ENCODE data around the gene BCAN. TPM values are rescaled to one million over a fixed set of nuclear protein-coding genes. Genes with fewer than 3 reads are reported as not detected.

Gene BCAN
- total and polyA plus RNA-seq, 2 of the 4 experiments (the other 2 are of a cell fraction) = 0.07 TPM; not detected in 1

DNA sequence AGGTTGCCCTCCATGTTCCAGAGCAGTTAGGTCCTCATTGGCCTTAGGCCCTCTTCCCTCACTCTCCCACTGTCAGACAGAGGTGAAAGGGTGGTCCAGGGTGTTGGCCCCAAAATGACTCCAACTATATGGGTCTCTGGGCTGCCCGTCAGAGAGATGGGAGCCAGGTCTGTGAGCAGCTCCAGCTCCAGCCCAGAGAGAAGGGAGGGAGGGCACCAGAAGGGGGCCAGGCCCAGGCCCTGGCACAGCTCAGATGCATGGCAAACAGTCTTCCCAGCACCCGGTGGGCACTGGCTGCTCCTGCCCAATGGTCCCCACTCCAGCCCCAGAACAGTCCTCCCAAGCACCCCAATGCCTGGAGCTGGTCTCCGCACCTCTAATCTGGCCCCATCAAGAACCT is 2.2 kb downstream of the BCAN start:
- H4K8ac ChIP-seq (ENCODE audit: low read depth in 2 of 2, low read length in 2 of 2) = no peak overlapping the region
- dilution Hi-C loops (cut with HindIII; ENCODE audit: low sequenced_read_pairs, unreplicated experiment) = no loop called here
- no peak overlapping the region for H2AK5ac ChIP-seq (ENCODE audit: low read depth, low read length)
- H4K91ac ChIP-seq (ENCODE audit: insufficient read depth, low read depth, low read length) = no peak overlapping the region
- WGBS, 2 experiments (ENCODE audit: extremely low coverage in 2 of 2, insufficient read length in 1 of 2) = 100% methylated on average over 1 of the region's 3 CpGs; no CpG with 5 or more reads in 1 of the 2 experiments
- H2AK9ac ChIP-seq (replicated peaks; ENCODE audit: low read depth, low read length, poor library complexity) = peak overlapping the region; percentile 28
- DNase-seq = no peak
- H3K23ac ChIP-seq (ENCODE audit: low read depth, low read length) = no peak overlapping the region
- BruUV-seq (replicated peaks) = no TSS peak
- in situ Hi-C loops (cut with MboI; ENCODE audit: low sequenced_read_pairs) = no loop called here
- no peak overlapping the region for H3K4me3 ChIP-seq (ENCODE audit: insufficient read depth, low read depth, low read length)
- no peak for ATAC-seq (ENCODE audit: low read depth)
- H4K20me1 ChIP-seq (ENCODE audit: insufficient read depth, low read length) = peaks cover 18% of the 10 kb centered on the region; the same call in 1 of the 2 replicates
- H3K9ac ChIP-seq (ENCODE audit: low read depth, low read length) = no peak overlapping the region
- no peaks in the 10 kb centered on the region for H3K79me1 ChIP-seq (ENCODE audit: low read depth in 1 of 2, low read length in 2 of 2)
- no peak overlapping the region for H4K5ac ChIP-seq (ENCODE audit: low read depth, low read length)
- H3K56ac ChIP-seq (ENCODE audit: extremely low read depth, insufficient read depth, low read length) = no peak overlapping the region
- H2BK5ac ChIP-seq (ENCODE audit: low read depth, low read length, poor library complexity, severe bottlenecking) = no peak overlapping the region
- no peaks in the 10 kb centered on the region for H3K36me3 ChIP-seq (ENCODE audit: control insufficient read depth, insufficient read depth, low read length)
- H3K18ac ChIP-seq (ENCODE audit: low read depth, low read length) = no peak overlapping the region
- no peak overlapping the region for H2BK15ac ChIP-seq (ENCODE audit: low read depth, low read length)
- POLR2A ChIA-PET (ENCODE audit: unreplicated experiment) = no interaction called here
- CTCF ChIA-PET = interaction anchor here (0.7 kb wide), 1 partner anchor 145 kb away, joined by 5 read pairs; no protein-coding TSS in a partner anchor
- intact Hi-C loops (cut with micrococcal nuclease) = no loop called here
- TF ChIP-seq, protein P1, sequence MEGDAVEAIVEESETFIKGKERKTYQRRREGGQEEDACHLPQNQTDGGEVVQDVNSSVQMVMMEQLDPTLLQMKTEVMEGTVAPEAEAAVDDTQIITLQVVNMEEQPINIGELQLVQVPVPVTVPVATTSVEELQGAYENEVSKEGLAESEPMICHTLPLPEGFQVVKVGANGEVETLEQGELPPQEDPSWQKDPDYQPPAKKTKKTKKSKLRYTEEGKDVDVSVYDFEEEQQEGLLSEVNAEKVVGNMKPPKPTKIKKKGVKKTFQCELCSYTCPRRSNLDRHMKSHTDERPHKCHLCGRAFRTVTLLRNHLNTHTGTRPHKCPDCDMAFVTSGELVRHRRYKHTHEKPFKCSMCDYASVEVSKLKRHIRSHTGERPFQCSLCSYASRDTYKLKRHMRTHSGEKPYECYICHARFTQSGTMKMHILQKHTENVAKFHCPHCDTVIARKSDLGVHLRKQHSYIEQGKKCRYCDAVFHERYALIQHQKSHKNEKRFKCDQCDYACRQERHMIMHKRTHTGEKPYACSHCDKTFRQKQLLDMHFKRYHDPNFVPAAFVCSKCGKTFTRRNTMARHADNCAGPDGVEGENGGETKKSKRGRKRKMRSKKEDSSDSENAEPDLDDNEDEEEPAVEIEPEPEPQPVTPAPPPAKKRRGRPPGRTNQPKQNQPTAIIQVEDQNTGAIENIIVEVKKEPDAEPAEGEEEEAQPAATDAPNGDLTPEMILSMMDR (conservative IDR thresholded peaks at IDR 0.05; ENCODE audit: low read depth, low read length) = no peak
- no peak for TF ChIP-seq CHD1 (IDR thresholded peaks at IDR 0.05; ENCODE audit: low read depth, low read length)
- TF ChIP-seq POLR2A (IDR thresholded peaks at IDR 0.05; ENCODE audit: low read depth, low read length) = no peak
- no peak for TF ChIP-seq RAD21 (IDR thresholded peaks at IDR 0.05; ENCODE audit: low read length)
- no peak for TF ChIP-seq ELK1 (IDR thresholded peaks at IDR 0.05; ENCODE audit: borderline replicate concordance, low read depth, low read length)
- no peak for TF ChIP-seq FOS (IDR thresholded peaks at IDR 0.05; ENCODE audit: low read depth, low read length)
- TF ChIP-seq USF2 (IDR thresholded peaks at IDR 0.05; ENCODE audit: low read depth, low read length) = no peak
- no peak for TF ChIP-seq BHLHE40 (IDR thresholded peaks at IDR 0.05; ENCODE audit: low read depth, low read length)
- TF ChIP-seq MAFK (IDR thresholded peaks at IDR 0.05; ENCODE audit: low read depth, low read length) = no peak
- TF ChIP-seq RCOR1 (IDR thresholded peaks at IDR 0.05; ENCODE audit: insufficient replicate concordance, low read length) = no peak
- no peak for TF ChIP-seq RFX5 (IDR thresholded peaks at IDR 0.05; ENCODE audit: low read depth, low read length)
- no peak for TF ChIP-seq MXI1 (IDR thresholded peaks at IDR 0.05; ENCODE audit: borderline replicate concordance, low read depth, low read length)
- no peak for TF ChIP-seq NFE2L2 (IDR thresholded peaks at IDR 0.05; ENCODE audit: low read depth, low read length)
- TF ChIP-seq CEBPB (IDR thresholded peaks at IDR 0.05; ENCODE audit: low read depth, low read length) = no peak
- TF ChIP-seq MAZ (IDR thresholded peaks at IDR 0.05; ENCODE audit: borderline replicate concordance, low read depth, low read length) = no peak
- no peak for TF ChIP-seq SMC3 (IDR thresholded peaks at IDR 0.05; ENCODE audit: low read depth, low read length)
- H3K4me2 ChIP-seq (ENCODE audit: low read depth, low read length) = no peak overlapping the region
- peaks cover 96% of the 10 kb centered on the region for H3K27me3 ChIP-seq (ENCODE audit: control insufficient read depth, insufficient read depth, low read length)
- H3K4me1 ChIP-seq (ENCODE audit: control insufficient read depth, insufficient read depth, low read length) = no peaks in the 10 kb centered on the region; the same call in 1 of the 2 replicates
- no peak overlapping the region for H2BK120ac ChIP-seq (ENCODE audit: low read depth, low read length)
- H3K27ac ChIP-seq (ENCODE audit: insufficient read depth, low read length) = no peak overlapping the region
- no peak overlapping the region for H2AFZ ChIP-seq (replicated peaks; ENCODE audit: low read length, poor library complexity)
- H3K9me3 ChIP-seq (ENCODE audit: control insufficient read depth, insufficient read depth, low read length) = 0 out of 2 replicates have a peak, but pooled peaks cover 1% of the 10 kb centered on the region
- H3K14ac ChIP-seq (replicated peaks; ENCODE audit: low read depth, low read length) = no peak overlapping the region
- no peak overlapping the region for H3K4ac ChIP-seq (ENCODE audit: low read depth, low read length)
- H3K9me1 ChIP-seq (ENCODE audit: insufficient read depth, low read length) = no peaks in the 10 kb centered on the region
- no peak overlapping the region for H2BK20ac ChIP-seq (ENCODE audit: low read depth, low read length)

Measured in IMR-90 (cell line).